Measurements from ENCODE around the gene STK33.
"Not testable (repeated sequence)": the region's sequence is repeated elsewhere in the genome, so short reads cannot be mapped to it uniquely, and the experiment has no call there.

STK33 gene

DNA sequence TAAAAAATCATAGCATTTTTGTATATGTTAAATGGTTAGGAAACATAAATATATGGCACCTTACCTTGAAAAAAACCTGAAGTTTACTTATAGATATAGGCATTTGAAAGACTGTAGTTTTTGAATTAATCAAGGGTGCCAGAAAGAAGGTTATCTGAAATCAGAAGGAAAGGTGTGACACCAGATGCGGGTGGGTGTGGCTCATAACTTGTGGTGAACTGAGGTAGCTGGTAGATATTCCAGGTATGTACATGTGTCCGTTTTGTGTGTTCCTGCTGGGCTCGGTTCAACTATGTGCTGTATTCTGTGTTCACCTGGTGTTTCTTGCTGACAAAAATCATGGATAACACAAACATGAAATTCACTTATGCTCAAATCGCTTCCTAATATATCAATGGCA, 35.6 kb downstream of the STK33 start:
- H3K27ac ChIP-seq, result no peak overlapping the region
- no peak for DNase-seq (ENCODE audit: low read depth, low spot score)

DNA sequence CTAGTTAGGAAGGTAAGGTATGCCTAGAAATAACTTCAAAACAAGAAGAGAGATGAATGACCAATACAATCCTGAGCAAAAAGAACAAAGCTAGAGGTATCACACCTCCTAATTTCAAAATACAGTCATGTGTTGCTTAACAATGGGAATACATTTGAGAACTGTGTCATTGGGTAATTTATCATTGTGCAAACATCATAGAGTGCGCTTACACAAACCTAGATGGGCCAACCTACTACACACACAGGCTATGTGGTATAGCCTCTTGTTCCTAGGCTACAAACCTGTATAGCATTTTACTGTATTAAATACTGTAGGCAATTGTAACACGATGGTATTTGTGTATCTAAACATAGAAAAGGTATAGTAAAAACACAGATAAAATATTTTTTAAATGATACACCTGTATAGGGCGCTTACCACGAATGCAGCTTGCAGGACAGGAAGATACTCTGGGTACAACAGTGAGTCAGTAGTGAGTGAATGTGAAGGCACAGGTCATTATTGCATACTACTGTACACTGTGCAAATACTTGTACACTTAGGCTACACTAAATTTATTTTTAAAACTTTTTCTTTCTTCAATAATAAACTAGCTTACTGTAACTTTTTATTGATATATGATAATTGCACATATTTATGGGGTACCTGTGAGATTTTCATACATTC, 48.2 kb downstream of the STK33 start:
- DNase-seq (ENCODE audit: low read depth, low spot score), result no peak
- no peak overlapping the region for H3K27ac ChIP-seq

DNA sequence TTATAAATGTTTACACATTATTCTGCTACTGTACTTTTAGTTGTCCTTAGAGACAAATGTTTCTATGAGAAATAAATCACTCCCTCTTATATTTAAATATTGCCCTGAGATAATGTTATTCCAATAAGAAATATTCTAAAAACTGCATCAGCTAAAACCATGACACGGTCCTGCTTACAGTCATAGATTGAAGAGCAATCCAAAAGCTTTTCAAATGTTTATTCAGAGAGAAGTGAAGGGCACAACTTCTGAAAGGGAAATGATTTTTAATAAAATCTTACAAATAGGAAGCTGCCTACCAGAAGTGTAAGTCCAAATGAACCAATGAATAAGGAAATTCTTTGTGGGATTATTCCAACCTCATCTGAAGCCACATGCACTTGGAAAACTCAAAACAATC, 49.2 kb downstream of the STK33 start:
- no peak for DNase-seq (ENCODE audit: low read depth, low spot score)
- no peak overlapping the region for H3K27ac ChIP-seq

DNA sequence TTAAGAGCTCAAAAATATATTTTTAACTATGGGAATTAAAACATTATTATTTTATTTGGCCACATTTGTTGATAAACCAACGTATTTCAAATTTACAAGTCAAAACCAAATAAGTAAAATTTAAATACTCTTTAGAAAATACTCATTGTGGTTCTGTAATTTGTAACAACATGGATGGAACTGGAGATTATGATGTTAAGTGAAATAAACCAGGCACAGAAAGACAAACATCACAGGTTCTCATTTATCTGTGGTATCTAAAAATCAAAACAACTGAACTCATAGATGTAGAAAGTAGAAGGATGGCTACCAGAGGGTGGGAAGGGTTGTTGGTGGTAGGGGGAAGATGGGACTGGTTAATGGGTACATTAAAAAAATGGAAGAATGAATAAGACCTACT, 50.8 kb downstream of the STK33 start:
- no peak for DNase-seq (ENCODE audit: low read depth, low spot score)
- no peak overlapping the region for H3K27ac ChIP-seq

DNA sequence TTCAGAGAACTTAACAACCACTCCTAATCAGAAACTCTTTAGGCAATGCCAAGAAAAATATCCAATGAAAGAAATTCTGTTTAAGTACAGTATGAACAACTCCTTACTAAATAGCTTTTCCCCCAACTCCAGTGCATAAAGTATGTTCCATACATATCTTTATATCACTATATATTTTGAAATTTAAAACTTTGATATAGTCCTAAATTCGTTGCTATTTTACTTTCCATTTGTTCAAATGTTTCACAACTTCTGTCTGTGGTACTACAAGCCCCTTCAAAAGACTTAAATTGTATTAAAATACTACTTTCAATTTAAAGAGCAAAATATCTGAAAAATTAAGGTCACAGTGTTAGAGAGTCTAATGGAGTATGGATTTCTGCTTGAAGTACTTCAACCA, 52.6 kb downstream of the STK33 start:
- DNase-seq (ENCODE audit: low read depth, low spot score), result no peak
- no peak overlapping the region for H3K27ac ChIP-seq

DNA sequence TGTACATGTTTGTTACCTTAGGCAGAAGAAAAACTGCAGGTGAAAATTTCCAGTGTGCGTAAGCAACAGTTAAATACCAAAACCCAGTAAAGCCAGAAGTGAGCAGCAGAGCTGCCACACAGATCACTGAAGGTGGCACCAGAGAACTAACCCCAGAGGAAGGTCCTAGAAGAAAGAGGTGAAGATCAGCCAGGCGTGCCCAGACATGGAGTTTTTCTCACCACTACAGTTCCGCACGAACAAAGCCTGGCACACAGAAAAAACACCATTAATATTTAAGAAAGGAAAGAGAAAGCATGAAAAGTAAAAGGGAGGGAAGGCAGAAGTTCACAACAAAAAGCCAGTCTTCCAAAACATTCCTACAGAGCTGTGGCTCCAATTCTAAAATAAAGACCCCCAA, 60.7 kb downstream of the STK33 start:
- peak; percentile 5 for DNase-seq (ENCODE audit: low read depth, low spot score)
- H3K27ac ChIP-seq, result peak overlapping the region; percentile 10

DNA sequence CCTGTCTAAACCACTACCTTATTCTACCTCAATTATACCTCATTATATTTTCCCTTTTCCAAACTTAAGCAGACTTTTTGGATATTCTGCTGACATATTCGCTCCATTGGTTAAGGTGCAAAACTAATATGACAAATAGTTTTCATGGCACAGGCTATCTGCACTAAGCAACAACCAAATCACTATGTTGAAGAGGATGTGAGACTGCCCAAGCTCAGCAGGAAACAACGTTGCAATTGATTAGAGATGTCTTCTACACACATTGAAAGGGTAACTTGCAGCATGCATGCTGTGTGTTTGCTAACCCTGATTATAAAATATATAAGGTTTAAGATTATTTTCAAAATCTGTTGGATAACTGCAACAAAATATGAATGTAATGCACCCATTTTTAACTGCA, 61.6 kb downstream of the STK33 start:
- DNase-seq (ENCODE audit: low read depth, low spot score), result no peak
- no peak overlapping the region for H3K27ac ChIP-seq

DNA sequence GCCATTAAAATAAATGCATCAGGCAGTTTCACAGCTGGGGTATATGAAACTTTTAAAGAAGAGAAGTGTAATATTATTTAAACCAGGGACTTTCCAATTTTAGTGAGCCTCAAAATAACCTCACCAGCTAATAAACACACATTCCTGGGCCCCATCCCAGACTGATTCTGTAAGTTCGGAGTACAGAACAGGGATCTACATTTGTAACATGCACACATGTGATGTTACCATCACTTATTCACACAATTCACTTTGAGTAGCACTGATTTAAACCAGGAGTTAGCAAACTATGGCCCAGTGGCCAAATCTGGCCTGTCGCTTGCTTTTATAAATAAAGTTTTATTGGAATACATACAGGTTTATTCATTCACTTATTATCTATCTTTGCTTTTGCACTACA, 62.0 kb downstream of the STK33 start:
- no peak overlapping the region for H3K27ac ChIP-seq
- no peak for DNase-seq (ENCODE audit: low read depth, low spot score)

DNA sequence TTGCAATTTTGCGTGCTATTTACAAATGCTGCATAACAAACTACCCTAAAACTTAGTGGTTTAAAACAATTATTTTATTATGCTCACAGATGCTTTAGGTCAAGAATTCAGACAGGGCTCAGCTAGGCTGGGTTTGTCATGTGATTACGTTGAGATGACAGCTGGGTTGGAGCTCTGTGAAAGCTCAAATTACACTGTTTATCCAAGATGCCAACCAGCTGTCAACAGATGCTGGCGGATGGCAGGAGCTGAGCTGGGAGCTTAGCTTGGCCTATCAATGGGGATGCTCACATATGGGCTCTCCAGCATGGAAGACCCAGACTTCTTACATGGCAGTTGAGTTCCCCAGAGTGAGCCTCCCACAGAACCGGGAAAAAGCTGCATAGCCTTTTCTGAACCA, 62.7 kb downstream of the STK33 start:
- H3K27ac ChIP-seq, result no peak overlapping the region
- DNase-seq (ENCODE audit: low read depth, low spot score), result no peak

DNA sequence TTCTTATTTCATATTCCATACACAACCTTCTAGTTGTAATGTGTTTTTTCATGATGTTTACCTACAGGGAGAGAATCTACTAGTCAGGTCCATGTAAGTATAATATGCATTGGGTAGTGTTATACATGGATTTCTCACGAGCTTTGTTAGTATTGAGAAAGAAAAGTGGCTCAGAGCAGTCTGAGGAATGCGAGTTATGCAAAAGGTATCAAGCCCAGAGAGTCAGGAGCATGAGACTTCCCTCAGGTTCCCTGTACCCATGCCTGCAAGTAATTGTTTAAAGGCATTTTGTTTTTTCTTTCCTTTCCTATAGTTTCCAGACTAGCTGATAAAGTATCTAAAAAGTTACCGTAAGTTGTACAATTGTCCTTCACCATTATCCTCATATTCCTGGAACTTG, 66.1 kb downstream of the STK33 start:
- no peak overlapping the region for H3K27ac ChIP-seq
- no peak for DNase-seq (ENCODE audit: low read depth, low spot score)

DNA sequence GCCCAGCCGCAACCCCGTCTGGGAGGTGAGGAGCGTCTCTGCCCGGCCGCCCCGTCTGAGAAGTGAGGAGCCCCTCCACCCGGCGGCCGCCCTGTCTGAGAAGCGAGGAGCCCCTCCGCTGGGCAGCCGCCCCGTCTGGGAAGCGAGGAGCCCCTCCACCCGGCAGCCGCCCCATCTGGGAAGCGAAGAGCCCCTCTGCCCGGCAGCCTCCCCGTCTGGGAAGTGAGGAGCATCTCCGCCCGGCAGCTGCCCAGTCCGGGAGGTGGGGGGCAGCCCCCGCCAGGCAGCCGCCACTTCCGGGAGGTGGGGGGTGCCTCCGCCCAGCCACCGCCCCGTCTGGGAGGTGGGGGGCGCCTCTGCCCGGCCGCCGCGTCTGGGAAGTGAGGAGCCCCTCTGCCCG, 70.6 kb downstream of the STK33 start:
- DNase-seq (ENCODE audit: low read depth, low spot score), result no peak
- H3K27ac ChIP-seq, result no peak overlapping the region

DNA sequence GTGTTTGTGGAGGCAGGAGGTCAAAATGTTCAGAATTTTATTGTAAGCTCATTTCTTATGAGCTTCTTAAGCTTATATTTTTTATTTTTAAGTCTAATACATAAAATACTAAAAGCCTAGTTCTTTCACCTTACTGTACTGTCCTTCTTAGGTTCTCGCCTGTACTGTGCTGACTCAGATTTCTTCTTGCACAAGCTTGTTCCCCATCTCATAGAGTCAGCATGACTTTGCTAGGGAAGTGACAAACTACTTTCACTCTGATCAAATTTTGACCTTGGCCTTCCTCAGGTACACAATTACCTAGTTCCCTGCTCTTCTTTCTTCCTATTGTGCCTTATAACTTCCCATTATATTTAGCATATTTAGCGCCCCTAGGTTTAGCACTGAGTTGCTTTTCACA, 81.5 kb downstream of the STK33 start:
- no peak overlapping the region for H3K27ac ChIP-seq
- DNase-seq (ENCODE audit: low read depth, low spot score), result no peak

DNA sequence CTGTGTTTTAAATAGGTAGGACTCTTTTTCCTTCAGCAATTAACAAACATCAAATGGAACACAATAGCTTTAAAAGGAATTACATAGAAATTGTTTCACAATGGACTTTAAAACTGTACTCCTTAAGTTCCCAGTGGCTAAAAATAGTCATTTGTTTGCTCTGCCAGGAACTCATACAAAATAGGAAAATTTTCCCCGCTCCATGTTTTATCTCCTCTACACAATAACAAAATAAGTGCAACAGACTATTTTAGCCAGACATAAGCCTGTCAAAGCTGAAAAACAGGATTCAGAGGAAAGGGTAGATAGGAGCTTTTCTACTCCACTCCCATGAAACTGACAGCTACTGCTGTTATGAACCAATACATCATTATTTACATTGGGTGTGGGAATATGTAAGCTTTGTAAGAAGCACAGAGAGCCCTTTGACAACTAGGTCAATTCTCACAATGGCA, 90.1 kb downstream of the STK33 start:
- H3K27ac ChIP-seq, result peak overlapping the region; percentile 27
- peak; percentile 74 for DNase-seq (ENCODE audit: low read depth, low spot score)

DNA sequence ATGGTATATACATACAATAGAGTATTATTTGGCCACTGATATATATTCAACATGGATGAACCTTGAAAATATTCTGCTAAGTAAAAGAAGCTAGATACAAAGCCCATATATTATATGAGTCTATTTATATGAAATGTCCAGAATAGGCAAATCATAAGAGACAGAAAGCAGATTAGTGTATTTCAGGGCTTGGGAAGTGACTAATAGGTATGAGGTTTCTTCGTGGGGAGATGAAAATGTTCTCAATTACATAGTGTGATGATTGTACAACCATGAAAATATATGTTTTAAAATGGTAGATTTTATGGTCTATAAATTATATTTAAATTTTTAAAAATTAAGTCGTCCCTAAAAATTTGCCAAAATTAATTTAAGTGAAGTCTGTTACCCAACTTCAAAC, 92.2 kb downstream of the STK33 start:
- no peak overlapping the region for H3K27ac ChIP-seq
- no peak for DNase-seq (ENCODE audit: low read depth, low spot score)

DNA sequence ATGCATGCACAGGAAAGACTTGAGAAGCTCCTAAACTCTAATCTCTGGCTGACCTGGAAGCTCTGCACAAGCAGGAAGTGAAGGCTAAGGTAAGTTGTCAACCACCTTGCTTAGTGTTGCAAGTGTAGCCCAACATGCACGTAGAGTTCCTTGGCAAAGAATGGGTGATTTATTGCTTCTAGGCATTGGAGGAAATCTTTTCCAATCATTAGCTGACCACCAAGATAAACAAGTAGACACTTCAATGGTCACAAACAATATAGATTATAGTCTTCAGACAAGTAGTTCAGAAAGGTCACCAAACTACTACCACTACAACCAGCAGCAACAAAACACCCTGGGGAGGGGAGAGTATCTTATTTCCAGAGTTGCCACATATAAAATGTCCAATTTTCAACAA, 105.6 kb downstream of the STK33 start:
- H3K27ac ChIP-seq, result no peak overlapping the region
- no peak for DNase-seq (ENCODE audit: low read depth, low spot score)

DNA sequence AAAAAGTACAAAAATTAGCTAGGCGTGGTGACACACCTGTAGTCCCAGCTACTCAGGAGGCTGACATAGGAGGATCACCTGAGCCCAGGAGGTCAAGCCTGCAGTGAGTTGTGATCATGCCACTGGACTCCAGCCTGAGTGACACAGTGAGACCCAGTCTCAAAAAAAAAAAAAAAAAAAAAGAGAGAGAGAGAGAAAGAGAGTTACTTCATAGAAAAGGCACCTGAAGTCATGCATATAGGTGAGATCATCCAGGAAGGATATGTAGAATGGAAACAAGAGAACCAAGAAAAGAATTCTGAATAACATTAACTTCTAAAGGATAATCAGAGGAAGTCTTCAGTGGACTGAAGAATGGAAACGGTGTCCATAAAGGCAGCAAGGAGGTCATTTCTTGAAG, 106.8 kb downstream of the STK33 start:
- no peak overlapping the region for H3K27ac ChIP-seq
- no peak for DNase-seq (ENCODE audit: low read depth, low spot score)

DNA sequence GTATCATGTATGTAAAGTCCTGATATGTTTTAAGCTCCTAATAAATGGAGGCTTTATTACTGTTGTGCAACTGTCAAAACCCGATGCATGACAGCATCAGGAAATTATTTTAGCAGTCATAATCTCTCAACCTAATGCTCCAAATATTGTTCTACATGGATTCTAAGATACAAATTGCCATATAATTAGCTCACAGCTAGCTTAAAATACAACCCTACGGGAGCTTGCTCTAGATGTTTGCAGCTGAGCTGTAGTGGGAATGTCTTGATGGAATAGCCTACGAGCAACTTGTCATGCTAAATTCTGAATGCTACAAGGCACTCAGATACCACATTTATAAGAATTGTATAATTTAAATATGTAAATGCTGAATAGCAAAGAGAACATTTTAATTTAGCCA, 109.8 kb downstream of the STK33 start:
- no peak for DNase-seq (ENCODE audit: low read depth, low spot score)
- no peak overlapping the region for H3K27ac ChIP-seq

DNA sequence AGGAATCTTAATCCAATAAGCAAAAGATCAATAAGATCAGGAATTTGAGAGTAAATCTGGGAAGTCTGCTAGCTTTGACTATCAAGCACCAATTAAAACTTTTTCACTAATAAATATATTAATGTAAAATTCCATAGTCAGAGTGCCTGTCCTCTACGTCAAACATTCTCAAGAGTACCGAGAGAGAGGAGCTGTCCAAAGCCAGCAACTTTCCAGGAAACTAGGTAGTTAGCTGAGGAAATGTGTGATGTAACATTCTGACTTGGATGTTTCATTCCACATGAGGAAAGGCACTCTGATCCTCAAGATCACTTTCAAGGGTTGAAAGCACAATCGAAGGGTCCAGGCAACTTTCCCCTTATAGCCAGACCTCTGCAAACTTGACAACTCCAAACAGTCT, 113.2 kb downstream of the STK33 start:
- no peak overlapping the region for H3K27ac ChIP-seq
- DNase-seq (ENCODE audit: low read depth, low spot score), result no peak

DNA sequence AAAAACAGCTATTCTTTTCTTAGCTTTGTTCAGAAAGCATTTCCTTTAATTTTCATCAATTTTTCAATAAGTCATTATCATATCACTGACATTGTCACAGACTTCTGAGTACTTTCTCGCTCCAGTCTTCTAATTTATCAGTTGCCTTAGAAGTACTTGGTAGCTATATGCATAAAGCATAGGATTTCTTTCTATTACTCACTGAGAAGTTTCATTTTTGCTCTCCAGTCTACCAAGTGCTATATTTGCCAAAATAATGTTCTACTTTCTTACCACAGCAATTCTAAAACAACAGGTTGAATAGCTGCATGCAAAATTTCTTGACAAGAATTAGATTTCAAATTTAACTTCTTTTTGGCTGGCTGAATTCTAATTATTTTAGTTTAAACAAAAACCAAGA, 116.3 kb downstream of the STK33 start:
- no peak overlapping the region for H3K27ac ChIP-seq
- no peak for DNase-seq (ENCODE audit: low read depth, low spot score)

DNA sequence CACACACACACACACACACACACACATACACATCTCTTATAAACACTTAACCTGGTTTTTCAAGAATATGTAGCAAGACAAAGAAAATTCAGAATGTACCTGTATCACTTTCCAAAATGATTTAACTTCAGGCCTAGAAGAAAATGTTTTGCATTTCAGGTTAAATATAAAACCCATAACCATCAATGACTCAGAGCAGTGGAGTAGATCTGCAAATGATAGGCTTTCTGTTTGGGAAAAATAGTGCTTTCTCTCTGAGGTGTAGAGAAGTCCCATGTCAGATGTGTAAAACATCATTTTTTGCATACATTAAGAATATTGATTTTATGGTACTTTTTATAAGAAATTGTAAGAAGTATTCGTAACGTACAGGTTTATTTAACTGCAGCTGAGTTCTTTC, 116.9 kb downstream of the STK33 start:
- H3K27ac ChIP-seq, result no peak overlapping the region
- DNase-seq (ENCODE audit: low read depth, low spot score), result no peak

DNA sequence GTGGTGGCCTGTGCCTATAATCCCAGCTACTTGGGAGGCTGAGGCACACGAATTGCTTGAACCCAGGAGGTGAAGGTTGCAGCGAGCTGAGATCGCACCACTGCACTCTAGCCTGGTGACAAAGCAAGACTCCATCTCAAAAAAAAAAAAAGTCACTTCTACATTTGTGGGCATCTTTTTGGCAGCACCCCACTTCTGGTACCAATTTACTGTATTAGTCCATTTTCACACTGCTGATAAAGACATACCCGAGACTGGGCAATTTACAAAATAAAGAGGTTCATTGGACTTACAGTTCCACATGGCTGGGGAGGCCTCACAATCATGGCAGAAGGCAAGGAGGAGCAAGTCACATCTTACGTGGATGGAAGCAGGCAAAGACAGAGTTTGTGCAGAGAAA, 126.2 kb downstream of the STK33 start:
- not testable (repeated sequence) for H3K27ac ChIP-seq; DNase-seq (ENCODE audit: low read depth, low spot score)

DNA sequence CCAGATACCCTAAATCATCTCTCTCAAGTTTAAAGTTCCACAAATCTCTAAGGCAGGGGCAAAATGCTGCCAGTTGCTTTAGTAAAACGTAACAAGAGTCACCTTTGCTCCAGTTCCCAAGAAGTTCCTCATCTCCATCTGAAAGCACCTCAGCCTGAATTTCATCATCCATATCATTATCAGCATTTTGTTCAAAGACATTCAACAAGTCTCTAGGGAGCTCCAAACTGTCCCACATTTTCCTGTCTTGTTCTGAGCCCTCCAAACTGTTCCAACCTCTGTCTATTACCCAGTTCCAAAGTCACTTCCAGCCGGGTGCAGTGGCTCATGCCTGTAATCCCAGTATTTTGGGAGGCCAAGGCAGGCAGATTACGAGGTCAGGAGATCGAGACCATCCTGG, 126.7 kb downstream of the STK33 start:
- DNase-seq (ENCODE audit: low read depth, low spot score), result not testable (repeated sequence)

DNA sequence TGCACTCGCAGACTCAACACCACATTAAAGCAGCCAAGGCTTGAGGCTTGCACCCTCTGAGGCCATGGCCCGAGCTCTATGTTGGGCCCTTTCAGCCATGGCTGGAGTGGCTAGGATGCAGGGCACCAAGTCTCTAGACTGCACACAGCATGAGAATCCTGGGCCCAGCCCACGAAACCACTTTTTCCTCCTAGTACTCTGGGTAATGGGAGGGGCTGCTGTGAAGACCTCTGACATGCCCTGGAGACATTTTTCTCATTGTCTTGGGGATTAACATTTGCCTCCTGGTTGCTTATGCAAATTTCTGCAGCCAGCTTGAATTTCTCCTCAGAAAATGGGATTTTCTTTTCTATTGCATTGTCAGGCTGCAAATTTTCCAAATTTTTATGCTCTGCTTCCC, 127.1 kb downstream of the STK33 start:
- DNase-seq (ENCODE audit: low read depth, low spot score); H3K27ac ChIP-seq: not testable (repeated sequence)

More for the DNA sequence above, 126.7 kb downstream of the STK33 start:
- not testable (repeated sequence) for H3K27ac ChIP-seq

Measured in epithelial cell of prostate (primary cell).